Measurements from ENCODE around the gene CCDC85B.
A peak's percentile ranks its signal among the peaks of the same experiment; 100 is the strongest.
"Not testable (repeated sequence)": the region's sequence is repeated elsewhere in the genome, so short reads cannot be mapped to it uniquely, and the experiment has no call there.

The CCDC85B gene

GRCh38 chr11:65883058-65883761, 7.3 kb upstream of the CCDC85B start:
- in situ Hi-C loops (cut with HindIII; ENCODE audit: low pct_ligation_motif_present, low pct_unique_long_range_greater_than_20kb, low sequenced_read_pairs): no loop called here
- DNase-seq: no peak

DNA sequence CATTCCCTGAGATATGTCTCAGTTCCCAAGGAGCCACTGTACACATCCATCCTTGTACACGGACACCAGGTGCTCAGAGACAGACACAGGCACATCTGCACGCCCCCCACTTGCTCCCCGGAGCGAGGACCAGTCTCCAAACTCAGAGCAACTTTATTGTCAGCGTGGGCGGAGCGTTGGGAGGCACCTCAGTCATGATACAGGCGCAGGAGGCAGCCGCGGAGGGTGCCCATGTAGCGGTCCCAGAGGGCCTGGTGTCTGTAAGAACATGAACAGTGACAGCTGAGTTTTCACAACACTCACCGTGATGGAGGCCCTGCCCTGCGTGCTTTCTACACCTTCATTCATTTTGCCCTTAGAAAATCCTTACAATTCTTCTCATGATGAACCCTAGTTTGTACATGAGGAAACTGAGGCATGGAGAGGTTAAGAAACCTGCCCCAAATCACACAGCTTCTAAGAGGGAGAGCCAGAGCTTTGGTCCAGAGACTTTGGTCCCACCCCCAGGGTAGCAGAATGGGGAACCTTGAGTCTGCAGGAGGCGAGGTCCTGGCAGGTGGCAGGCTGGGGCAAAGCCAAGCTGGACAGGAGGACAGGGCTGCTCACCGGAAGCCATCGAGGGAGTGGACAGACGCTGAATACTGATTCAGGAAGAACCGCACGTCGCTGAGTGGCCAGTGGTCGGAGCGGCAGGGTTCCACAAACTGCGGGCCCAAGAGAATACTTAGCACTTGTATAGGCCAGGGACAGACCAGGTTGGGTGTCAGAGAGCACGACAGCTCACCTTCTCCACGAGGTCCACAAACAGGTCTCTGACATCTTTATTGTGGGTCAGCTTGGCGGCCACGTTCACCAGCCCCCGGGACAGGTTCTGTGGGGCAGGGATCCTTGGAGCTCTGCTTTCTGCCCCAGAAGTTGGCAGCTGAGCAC, 6.4 kb upstream of the CCDC85B start:
- in situ Hi-C loops (cut with HindIII; ENCODE audit: low pct_ligation_motif_present, low pct_unique_long_range_greater_than_20kb, low sequenced_read_pairs): no loop called here
- DNase-seq: no peak

DNA sequence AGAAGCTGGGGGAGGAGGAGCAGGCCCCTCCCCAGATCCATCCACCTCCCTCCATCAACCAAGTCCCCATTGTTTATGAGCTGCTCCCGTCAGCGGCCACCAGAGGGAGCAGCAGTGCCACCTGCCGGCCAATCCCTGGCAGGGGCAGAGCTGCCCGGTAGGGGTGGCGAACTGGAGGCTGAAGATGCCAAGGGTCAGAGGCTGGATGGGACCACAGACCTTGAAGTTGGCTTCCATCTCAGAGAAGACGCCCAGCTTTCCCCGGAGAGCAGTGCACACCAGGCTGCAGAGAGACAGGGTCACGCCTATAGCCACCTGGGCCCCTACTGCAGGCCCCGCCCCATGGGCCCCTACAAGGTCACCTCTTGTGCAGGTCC, 5.8 kb upstream of the CCDC85B start:
- in situ Hi-C loops (cut with HindIII; ENCODE audit: low pct_ligation_motif_present, low pct_unique_long_range_greater_than_20kb, low sequenced_read_pairs): no loop called here
- peak; percentile 72 for DNase-seq

- in situ Hi-C loops (cut with HindIII; ENCODE audit: low pct_ligation_motif_present, low pct_unique_long_range_greater_than_20kb, low sequenced_read_pairs): no loop called here
- DNase-seq: no peak
These were observed 5.2 kb upstream of the CCDC85B start for GRCh38 chr11:65885231-65885630.

- DNase-seq: no peak
- in situ Hi-C loops (cut with HindIII; ENCODE audit: low pct_ligation_motif_present, low pct_unique_long_range_greater_than_20kb, low sequenced_read_pairs): no loop called here
These were observed 4.5 kb upstream of the CCDC85B start for GRCh38 chr11:65885808-65886536.

DNA sequence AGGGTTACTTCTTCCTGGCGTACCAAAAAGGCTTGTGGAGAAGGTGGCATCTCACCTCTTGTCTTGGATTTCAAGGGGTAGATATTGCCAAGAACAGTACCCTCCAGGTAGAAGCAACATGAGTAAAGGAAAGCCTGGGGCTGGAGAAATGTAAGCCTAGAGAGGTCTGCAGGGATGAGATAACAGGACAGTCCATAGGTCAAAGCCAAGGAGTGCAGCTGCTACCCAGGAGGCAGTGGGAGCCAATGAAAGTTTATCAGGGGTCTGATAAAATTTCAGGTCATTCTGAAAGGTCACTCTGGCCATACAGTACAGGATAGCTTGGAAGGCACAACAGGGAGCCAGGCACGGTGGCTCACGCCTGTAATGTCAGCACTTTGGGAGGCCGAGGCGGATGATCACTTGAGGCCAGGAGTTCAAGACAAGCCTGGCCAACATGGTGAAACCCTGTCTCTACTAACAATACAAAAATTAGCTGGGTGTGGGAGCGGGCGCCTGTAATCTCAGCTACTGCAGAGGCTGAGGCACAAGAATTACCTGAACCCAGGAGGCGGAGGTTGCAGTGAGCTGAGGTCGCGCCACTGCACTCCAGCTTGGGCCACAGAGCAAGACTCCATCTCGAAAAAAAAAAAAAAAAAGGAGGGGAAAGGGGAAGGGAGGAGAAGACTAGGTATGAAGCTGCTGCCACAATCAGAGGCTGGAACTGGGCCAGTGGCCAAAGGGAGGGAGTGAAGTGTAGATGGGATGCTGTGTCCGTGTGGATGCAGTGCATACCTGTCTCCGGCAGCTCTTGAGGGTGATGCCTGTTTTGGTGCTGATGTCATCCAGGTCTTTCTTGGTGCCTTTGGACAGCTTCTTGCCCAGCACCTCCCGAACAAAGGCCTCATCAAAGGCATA, 3.4 kb upstream of the CCDC85B start:
- no peak for DNase-seq
- in situ Hi-C loops (cut with HindIII; ENCODE audit: low pct_ligation_motif_present, low pct_unique_long_range_greater_than_20kb, low sequenced_read_pairs): no loop called here

DNA sequence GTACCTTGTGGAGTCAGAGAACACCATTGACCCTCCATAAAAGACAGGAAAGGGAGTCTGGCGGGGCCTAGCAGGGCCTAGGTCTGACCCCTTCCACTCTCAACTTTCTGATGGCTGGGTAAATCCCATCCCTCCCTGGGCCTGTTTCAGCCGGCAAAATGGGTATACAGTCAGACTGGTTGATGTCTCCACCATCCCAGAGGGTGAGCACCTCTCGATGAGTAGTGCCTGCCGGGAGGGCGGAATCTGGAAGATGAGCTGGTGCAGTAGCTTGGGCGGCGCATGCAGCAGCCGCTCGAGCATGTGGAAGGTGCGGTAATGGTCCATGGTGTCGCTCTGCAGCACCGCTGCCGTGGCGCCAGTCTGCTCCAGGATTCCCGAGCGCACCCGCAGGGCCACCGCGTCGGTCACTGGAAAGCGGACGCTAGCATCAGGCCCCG, 2.7 kb upstream of the CCDC85B start:
- peak; percentile 45 for DNase-seq
- in situ Hi-C loops (cut with HindIII; ENCODE audit: low pct_ligation_motif_present, low pct_unique_long_range_greater_than_20kb, low sequenced_read_pairs): no loop called here

DNA sequence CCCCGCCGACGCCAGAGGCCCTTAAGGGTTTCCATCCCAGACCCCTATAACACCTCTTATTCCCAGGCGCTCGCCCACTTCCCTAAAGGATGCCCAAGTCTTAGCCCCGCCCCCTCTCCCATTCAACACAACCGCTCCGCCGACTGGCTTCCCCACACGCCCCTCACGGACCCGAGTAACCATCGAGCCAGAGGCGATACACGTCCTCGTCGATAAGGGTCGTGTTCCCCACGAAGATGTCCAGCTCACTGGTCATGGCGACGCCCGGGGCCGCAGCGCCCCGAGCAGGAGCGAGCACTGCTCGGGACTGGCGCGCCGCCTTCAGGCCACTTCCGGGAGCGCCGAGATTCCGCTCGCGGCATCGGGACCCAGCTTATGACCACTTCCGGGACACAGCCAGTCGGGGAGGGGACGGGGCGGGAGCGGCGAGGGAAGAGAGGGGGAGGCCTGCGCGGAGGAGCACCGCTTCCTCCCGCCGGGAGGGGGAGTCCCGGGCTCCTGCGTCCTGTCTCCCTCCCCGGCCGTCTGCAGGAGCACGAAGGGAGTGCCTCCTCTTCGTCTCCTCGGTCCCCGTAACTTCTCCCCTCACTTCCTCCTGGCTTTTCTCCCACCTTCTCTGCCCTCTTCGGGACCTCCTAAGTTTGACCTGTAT, 2.2 kb upstream of the CCDC85B start, which contains the start of gene FIBP:
Gene FIBP, minus strand, starts transcription at position 309 of the 652 bp plus-strand sequence. Its CDS starts 53 bp downstream, at position 256.
- peak; percentile 93 for DNase-seq

GRCh38 chr11:65891219-65892136, 1.0 kb downstream of the CCDC85B start:
- in situ Hi-C loops (cut with HindIII; ENCODE audit: low pct_ligation_motif_present, low pct_unique_long_range_greater_than_20kb, low sequenced_read_pairs): no loop called here
- peak; percentile 63 for DNase-seq

More for the DNA sequence above, 2.2 kb upstream of the CCDC85B start, which contains the start of gene FIBP:
- in situ Hi-C loops (cut with HindIII; ENCODE audit: low pct_ligation_motif_present, low pct_unique_long_range_greater_than_20kb, low sequenced_read_pairs): no loop called here

DNA sequence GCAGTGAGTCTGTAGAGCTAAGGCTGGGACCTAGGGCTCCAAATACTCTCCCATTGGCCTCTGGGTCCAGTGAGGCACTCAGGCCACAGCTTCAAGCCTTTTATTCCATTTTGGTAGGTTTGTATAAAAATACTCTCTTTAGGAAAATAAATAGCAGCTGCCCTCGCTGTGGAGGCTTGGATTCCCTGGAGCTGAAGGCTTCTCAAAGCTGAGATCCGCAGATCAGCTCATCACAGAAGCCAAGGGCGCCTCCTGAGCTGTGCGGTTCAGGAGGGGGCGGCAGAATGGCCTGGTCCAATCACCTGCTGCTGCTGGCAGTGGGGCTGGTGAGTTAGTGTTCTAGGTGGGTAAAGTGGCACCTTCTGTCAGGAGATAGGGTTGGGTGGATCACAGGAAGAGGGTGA, 1.7 kb downstream of the CCDC85B start:
- DNase-seq; in situ Hi-C loops (cut with HindIII; ENCODE audit: low pct_ligation_motif_present, low pct_unique_long_range_greater_than_20kb, low sequenced_read_pairs): not testable (repeated sequence)

GRCh38 chr11:65892661-65893317, 2.3 kb downstream of the CCDC85B start:
- DNase-seq: no peak
- in situ Hi-C loops (cut with HindIII; ENCODE audit: low pct_ligation_motif_present, low pct_unique_long_range_greater_than_20kb, low sequenced_read_pairs): no loop called here

GRCh38 chr11:65894034-65894591, 3.6 kb downstream of the CCDC85B start:
- in situ Hi-C loops (cut with HindIII; ENCODE audit: low pct_ligation_motif_present, low pct_unique_long_range_greater_than_20kb, low sequenced_read_pairs): no loop called here

DNA sequence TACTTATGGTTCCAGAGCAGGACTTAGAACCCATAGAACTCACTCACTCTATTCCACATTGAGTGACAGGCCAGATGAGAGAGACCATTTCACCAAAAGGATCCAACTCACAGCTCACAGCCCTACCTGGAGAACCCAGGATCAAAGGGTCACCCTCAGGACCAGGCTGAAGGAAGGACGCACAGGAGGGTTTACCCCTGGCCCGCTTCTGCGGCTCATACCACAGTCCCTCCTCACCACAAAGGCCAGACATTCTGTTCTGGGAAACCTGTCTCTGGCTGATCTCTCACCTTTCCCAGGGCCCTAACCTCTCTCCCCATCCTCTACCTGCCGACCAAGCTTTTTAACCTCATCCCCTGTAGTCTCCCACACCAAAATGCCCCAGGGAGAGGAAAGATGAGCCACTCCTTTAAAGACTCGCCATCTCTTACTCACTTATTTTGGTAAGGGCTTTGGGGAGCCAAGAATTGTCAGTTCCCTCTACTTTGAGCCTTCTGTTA, 5.1 kb downstream of the CCDC85B start:
- peak; percentile 11 for DNase-seq
- in situ Hi-C loops (cut with HindIII; ENCODE audit: low pct_ligation_motif_present, low pct_unique_long_range_greater_than_20kb, low sequenced_read_pairs): no loop called here

More at GRCh38 chr11:65894034-65894591, 3.6 kb downstream of the CCDC85B start:
- peak; percentile 18 for DNase-seq

DNA sequence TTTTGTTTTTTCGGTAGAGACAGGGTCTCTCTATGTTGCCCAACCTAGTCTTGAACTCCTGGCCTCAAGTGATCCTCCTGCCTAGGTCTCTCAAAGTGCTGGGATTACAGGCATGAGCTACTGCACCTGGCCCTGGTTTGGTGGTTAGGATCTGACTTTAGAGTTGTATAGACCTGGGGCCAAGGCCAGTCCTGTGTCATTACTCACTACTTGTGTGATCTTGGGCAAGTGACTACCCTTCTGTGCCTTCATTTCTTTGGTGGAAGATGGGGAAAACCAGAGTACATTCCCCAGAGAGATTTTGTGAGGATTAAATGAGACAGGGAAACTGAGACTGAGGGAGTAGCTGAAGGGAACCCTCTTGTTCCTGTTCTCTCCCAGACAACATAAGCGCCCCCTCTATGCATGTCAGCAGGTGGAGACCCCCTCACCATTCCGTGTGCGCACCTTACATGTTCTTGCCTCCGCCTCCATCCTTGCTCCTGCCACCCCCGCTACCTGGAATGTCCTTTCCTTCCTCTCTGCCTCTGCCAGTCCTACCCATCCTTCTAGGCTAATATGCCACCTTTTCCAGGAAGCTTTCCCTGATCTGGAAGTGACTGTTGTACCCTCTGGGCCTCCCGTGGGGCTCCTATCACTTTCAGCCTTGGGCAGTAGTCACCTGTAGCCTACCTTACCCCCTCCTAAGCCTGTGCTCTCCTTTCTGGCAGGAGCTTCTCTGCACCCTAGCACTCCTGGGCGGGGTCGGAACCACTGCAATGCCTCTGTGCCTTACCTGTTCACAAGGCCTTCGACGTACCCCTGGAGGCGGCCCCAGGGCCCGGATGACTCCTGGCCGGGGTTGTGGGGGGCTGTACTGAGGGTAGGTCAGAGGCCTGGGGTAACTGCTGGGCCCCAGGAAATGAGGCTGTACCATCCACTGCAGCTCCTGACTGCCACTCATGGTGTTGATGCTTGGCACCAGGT, 5.8 kb downstream of the CCDC85B start:
- DNase-seq: peak; percentile 11
- in situ Hi-C loops (cut with HindIII; ENCODE audit: low pct_ligation_motif_present, low pct_unique_long_range_greater_than_20kb, low sequenced_read_pairs): no loop called here

Measured in ACHN (cell line).